GM12873 (cell line): ENCODE results near the gene DPM2.

Source experiments
- TF ChIP-seq, protein P1 (sequence below): IDR thresholded peaks from 2 replicates; pipeline ENCODE4 v1.5.1; 2012; ENCODE audit warnings: low read depth, mild to moderate bottlenecking, moderate library complexity, low read length, control low read depth; ENCODE audit not compliant: insufficient read depth; ENCODE audit errors: missing control alignments

Gene DPM2

DNA sequence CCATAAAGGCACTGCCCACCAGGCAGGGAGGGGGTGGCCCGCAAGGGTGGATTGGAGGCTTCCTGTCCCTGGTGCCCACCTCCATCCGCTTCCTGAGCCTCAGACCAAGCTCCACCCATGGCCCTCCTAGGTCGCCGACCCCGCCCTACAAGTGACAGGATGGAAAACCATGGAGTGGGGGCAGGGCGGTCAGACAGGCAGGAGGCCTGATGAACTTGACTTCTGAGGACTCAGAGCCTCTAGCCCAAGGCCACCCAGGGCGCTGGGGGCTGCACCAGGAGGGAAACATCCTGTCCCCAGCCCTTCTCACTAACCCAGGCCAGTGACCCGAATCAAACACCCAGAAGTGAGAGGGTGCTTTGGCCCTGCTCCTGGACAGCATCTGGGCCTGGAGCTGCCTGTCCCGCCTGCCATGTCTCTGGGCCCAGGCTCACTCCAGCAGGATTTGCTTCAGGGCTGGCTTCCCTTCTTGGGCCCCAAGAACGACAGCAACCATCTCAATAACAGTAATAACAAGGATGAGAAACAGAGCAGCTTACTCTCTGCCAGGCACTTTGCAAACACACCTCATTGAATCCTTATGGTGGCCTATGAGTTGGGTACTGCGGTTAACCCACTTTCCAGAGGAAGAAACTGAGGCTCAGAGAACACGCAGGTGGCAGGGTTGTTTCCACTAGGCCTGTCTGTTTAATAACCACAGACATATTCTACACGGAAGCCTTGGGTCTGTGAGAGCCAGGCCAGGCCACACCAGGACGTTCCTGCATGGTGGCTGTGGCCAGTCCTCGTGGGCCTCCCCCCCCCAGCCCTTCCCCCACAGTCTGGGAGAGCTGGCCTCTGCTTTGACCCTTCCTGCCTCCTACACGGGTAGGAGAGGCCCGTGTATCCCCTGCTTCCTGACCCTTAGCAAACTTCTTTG is 33.8 kb downstream of the DPM2 start:
- TF ChIP-seq, protein P1, sequence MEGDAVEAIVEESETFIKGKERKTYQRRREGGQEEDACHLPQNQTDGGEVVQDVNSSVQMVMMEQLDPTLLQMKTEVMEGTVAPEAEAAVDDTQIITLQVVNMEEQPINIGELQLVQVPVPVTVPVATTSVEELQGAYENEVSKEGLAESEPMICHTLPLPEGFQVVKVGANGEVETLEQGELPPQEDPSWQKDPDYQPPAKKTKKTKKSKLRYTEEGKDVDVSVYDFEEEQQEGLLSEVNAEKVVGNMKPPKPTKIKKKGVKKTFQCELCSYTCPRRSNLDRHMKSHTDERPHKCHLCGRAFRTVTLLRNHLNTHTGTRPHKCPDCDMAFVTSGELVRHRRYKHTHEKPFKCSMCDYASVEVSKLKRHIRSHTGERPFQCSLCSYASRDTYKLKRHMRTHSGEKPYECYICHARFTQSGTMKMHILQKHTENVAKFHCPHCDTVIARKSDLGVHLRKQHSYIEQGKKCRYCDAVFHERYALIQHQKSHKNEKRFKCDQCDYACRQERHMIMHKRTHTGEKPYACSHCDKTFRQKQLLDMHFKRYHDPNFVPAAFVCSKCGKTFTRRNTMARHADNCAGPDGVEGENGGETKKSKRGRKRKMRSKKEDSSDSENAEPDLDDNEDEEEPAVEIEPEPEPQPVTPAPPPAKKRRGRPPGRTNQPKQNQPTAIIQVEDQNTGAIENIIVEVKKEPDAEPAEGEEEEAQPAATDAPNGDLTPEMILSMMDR, result no peak

DNA sequence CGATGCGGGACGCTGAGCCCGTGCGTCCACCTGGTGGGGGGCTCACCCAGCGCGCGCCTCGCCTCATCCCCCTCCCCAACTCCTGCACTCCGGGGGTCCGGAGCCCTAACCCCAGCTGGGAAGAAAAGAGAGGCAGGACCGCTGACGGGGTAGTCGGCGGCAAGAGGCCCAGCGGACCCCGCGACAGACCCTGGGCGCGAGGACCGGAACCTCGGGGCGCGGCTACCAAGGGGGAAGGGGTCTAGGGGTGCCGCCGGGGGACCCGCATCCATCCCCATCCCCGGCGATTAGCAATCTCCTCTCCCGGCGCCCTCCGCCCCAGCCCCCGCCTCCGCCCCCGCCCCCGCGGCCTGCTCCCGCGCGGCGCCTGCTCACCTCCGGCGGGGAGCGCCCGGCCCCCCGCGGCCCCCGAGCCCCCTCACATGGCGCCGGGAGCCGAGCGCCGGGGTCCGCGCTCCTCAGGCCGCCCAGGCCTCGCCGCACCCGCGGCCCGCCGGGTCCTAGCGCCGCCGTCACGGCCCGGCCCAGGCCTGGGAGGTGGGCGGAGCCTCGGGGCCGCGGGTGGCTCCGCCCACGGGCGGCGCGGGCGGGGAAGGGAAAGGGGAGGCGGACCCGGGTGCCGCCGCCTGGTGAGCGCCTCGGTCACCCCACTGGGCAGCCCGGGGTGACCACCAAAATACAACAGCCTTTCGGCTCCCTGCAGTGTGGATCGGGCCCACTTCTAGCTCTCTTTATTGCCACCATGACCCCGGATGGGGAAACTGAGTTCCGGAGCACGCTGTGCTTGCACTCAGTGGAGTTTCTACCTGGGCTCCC is 38.3 kb downstream of the DPM2 start, which contains the start of gene ST6GALNAC6:
Gene ST6GALNAC6, minus strand, starts transcription at position 476 of the 816 bp plus-strand sequence. CDS start 1,622 bp downstream, outside the sequence.
- TF ChIP-seq, protein P1, result no peak

DNA sequence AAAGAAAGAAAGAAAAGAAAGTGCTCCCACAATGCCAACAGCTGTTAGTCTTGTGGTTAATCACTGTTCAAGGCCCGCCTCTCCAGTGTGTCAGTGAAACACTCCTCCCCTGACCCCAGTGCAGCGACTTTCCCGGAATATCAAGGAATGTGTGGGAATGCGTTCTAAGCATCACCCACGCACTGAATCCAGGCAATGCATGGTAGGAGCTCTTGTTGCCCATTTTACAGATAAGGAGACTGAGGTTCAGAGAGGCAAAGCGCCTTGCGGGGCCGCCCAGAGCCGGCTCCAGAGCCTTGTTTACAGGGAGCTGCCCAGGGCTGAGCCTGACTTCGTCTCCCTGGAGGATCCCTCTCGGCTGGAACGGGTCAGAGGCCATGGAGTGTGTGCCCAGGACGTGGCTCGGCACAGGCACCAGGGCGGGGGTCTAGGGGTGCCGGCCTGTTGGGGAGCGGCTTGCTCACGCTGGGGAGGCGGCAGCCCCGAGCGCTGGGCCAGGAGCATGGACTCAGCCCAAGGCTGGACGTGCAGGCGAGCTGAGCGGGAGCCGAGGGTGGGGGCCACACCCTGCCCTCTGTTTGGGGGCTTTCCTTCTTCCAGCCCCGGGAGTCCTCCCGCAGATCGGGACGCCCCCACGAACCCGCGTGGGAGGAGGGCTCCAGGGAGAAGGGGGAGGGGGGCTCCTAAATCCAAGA is 39.1 kb downstream of the DPM2 start:
- TF ChIP-seq, protein P1, result no peak

DNA sequence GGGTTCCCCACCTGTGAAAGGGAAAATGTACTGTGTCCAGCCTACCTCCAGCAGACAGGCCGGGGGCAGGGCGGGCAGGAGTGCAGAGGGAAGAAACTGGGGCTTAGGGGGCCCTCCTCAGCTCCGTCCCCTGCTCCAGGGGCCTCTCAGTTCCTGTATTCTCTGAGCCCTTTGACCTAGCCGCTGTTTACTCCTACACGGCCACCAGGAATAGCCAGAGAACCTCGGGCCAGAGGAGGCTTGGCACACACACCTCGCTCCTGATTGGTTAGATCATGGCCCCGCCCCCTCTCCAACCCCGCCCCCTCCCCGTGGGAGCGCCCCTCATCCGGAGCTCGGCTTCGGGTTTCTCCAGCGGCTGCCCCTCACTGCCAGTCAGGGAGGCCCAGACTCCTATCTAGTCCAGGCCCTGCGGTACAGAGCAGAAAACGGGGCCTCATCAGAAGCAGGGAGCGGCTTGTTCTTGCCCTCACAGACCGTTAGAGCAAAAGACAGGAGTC is 40.4 kb downstream of the DPM2 start:
- TF ChIP-seq, protein P1, result no peak

DNA sequence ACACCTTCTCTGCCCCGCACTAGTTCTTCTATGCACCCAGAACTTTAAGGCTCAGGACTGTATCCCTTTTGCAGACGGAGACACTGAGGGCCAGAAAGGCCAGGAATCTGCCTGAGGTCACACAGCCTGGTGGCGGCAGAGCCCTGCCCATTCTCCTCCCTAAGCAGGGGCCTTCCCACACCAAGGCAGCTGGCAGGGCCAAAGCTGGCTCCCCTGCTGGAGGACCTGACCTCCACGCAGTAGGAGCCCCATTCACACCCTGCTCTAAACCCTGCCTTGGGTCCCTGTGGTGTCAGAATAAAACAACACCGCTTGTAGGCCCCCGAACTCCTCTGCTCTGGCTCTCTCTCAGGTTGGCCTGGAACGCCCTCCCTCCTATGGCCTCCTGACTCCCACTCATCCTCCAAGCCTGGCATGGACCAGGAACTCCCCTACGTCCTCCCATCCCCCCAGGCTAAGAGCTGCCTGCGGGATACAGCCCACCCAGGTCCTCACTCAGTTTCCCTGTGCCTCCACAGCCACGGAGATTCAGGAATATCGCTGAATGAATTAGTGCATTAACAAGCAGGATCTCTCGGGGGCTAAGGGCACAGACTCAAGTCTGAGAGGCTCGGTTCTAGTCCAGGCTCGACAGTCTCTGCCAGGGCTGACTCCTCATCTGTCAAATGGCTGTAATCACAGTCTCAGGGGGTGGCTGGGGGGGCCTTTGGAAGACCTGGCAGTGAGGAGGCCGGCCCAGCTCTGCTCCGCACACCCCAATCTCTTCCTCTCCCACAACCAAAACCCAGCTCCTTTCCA is 41.1 kb downstream of the DPM2 start:
- TF ChIP-seq, protein P1, result no peak

DNA sequence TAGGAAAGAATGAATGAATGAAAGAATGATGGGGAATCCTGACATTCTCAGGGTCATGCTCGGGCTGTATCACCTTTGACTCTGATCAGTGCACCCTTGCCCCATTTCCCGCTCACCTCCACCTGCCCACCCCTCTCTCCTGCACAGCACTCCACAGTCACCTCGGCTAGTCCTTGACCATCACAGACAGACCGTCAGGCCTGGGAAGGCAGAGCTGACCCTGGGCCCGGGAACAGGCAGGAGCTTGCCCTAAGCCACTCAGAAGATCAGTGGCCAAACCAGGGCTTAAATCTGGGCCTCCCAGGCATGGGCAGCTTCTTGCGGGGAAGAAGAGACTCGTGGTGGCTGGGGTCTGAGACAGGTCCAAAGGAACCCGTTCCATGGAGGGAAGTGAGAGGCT is 41.8 kb downstream of the DPM2 start:
- TF ChIP-seq, protein P1, result no peak
